HFF-Myc (cell line): Measurements from ENCODE around the gene CDC20B.
"Not testable (repeated sequence)": the region's sequence is repeated elsewhere in the genome, so short reads cannot be mapped to it uniquely, and the experiment has no call there.

ENCODE experiments used
- DNase-seq: peaks from one replicate; pipeline ENCODE4 v3.0.0-alpha.2; 2011; ENCODE audit warnings: low read depth; ENCODE audit errors: extremely low read depth
- H3K4me3 ChIP-seq: replicated peaks from 2 replicates; pipeline ENCODE4 v1.5.1; 2011; ENCODE audit warnings: low read depth, mild to moderate bottlenecking, control low read depth, low read length
- CTCF ChIP-seq: IDR thresholded peaks from 2 replicates; pipeline ENCODE4 v1.5.1; 2012; ENCODE audit warnings: mild to moderate bottlenecking, low read depth, low read length, control low read depth; ENCODE audit errors: missing control alignments

The CDC20B gene

GRCh38 chr5:55102348-55102747, 70.6 kb downstream of the CDC20B start, which contains the start of gene GZMA:
TSS of gene GZMA (plus strand) at chr5:55102646. CDS start at chr5:55102683, 37 bp downstream.
- no peak within 1 kb of the TSS for H3K4me3 ChIP-seq
- TF ChIP-seq CTCF: no peak
- no peak for DNase-seq

- H3K4me3 ChIP-seq: no peak overlapping the region
- DNase-seq: no peak
- TF ChIP-seq CTCF: no peak
Observed at GRCh38 chr5:55101556-55102276, 71.3 kb downstream of the CDC20B start.

GRCh38 chr5:55101148-55101547, 71.8 kb downstream of the CDC20B start:
- not testable (repeated sequence) for DNase-seq, H3K4me3 ChIP-seq

- no peak for TF ChIP-seq CTCF
- DNase-seq: no peak
- H3K4me3 ChIP-seq: no peak overlapping the region
Observed at GRCh38 chr5:55096861-55097260, 76.1 kb downstream of the CDC20B start.

- no peak for TF ChIP-seq CTCF
- no peak overlapping the region for H3K4me3 ChIP-seq
- no peak for DNase-seq
Observed at GRCh38 chr5:55096182-55096581, 76.8 kb downstream of the CDC20B start.

- not testable (repeated sequence) for DNase-seq, H3K4me3 ChIP-seq
Observed at GRCh38 chr5:55091011-55091410, 82.0 kb downstream of the CDC20B start.

GRCh38 chr5:55089301-55089700, 83.7 kb downstream of the CDC20B start:
- not testable (repeated sequence) for DNase-seq, H3K4me3 ChIP-seq

GRCh38 chr5:55081541-55081940, 91.4 kb downstream of the CDC20B start:
- H3K4me3 ChIP-seq: no peak overlapping the region
- no peak for DNase-seq
- TF ChIP-seq CTCF: no peak
